Measurements from ENCODE around the gene ANKLE1.
"Not testable (repeated sequence)": the region's sequence is repeated elsewhere in the genome, so short reads cannot be mapped to it uniquely, and the experiment has no call there.

The ANKLE1 gene

DNA sequence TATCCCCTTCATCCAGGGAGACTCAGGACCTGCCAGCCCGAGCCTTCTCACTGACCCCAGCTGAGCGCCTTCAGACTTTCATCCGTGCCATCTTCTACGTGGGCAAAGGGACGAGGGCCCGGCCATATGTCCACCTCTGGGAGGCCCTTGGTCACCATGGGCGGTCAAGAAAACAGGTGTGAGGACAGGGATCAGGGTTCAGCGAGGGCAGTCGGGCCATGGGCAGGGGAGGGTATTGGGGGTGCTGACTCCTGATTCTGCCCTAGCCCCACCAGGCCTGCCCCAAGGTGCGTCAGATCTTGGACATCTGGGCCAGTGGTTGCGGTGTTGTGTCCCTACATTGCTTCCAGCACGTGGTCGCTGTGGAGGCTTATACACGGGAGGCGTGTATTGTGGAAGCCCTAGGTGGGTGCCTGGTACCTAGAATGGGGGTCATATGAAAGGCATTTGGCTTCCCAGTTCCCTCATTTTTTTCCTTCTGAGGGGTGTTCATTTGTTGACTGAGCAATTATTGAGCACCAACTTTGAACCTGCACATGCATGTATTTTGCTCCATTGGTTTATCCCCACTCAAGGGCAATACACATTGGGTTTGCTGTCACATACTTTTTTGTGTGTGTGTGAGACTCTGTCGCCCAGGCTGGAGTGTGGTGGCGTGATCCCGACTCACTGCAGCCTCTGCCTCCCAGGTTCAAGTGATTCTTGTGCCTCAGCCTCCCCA lies 3.9 kb downstream of the ANKLE1 start:
- DNase-seq: no peak

DNA sequence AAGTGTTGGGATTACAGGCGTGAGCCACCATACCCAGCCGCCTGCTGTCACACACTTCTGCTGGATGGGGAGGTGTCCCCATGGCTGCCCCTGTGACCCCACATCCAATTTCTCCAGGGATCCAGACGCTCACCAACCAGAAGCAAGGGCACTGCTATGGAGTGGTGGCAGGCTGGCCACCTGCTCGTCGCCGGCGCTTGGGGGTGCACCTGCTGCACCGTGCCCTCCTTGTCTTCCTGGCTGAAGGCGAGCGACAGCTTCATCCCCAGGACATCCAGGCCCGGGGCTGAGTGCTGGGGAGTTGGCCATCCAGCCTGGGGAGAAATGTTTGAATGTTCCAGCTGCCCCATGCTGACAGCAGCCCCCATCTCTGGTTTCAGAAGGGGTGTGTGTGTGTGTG lies 4.6 kb downstream of the ANKLE1 start:
- no peak for DNase-seq

DNA sequence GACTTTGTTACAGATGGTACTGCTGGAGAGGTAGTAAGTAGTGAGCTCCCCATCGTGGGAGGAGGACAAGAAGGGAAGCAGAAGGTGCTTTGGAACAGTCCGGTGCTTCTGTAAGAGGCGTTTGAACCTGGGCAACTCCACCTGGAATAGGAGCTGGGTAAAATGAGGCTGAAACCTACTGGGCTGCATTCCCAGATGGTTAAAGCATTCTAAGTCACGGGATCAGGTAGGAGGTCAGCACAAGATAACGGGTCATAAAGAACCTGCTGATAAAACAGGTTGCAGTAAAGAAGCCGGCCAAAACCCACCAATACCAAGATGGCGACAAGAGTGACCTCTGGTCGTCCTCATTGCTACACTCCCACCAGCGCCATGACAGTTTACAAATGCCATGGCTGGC lies 5.1 kb downstream of the ANKLE1 start:
- DNase-seq: no peak

DNA sequence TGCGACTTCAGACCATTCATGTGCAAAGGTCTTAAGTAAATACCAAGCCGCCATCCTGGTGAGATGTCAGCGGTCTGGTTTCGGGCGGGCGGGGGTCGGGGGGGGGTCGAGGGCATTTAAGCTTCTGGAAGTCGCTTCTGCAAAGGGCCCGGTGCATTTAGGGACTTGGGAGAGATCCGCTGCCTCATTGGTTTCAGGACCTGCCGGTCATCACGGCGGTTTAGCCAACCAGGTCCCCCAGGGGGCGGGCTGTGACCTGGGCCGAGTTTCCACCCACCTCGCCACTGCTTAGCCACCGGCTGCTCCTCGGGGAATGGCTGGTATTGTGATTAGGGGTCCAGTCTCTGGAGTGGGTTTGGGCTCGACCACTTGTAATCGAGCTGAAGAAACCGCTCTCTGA lies 7.8 kb downstream of the ANKLE1 start:
- DNase-seq: peak; percentile 82

DNA sequence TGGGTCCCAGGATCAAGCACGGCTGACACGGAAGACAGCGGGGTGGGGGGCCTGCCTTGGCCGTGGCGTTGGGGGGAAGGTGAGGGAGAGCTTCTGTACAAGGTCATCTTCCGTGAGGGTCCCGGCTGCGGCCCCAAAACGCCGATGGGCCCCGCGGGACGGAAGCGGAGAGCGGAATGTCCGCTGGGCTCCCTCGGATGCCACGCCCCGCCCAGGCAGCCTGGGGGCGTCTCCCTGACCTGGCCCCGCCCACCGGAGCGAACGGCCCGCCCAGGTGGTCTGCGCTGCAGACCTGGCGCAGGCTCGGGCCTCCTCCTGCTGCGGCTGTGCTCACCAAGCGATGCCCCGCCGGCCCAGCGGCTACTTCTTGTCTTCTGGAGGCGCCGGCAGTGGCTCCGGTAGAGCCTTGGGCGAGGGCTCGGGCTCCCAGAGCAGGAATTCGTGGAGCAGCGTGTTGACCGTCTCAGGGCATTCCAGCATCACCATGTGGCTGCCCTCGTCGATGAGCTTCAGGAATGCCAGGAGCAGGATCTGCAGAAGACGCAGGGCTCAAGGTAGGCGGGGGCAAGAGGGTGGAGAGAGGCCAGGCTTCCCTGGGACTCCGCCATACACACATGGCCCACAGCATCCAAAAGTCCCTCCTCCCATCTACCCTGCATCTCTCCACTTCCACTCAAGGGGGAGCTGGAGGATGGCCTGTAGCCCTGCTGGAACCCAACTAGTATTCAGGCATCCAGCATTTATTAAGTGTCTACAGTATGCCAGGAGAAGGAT lies 10.8 kb downstream of the ANKLE1 start:
- DNase-seq: peak; percentile 87

DNA sequence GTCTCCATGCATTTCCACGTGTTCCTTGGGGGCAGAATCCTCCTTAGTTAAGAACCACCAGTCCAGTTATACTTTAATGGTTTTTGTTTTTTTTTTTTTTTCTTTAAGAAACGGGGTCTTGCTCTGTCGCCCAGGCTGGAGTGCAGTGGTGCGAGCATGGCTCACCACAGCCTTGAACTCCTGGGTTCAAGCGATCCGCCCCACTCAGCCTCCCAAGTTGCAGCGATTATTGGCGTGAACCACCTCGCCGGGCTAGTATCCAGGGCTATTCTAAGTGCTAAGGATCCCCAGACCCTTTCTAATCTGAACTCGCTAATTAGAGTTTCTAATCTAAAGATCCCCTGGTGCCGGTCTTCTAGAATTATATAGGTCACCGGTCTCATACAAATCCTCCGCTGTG lies 11.9 kb downstream of the ANKLE1 start:
- DNase-seq: no peak

DNA sequence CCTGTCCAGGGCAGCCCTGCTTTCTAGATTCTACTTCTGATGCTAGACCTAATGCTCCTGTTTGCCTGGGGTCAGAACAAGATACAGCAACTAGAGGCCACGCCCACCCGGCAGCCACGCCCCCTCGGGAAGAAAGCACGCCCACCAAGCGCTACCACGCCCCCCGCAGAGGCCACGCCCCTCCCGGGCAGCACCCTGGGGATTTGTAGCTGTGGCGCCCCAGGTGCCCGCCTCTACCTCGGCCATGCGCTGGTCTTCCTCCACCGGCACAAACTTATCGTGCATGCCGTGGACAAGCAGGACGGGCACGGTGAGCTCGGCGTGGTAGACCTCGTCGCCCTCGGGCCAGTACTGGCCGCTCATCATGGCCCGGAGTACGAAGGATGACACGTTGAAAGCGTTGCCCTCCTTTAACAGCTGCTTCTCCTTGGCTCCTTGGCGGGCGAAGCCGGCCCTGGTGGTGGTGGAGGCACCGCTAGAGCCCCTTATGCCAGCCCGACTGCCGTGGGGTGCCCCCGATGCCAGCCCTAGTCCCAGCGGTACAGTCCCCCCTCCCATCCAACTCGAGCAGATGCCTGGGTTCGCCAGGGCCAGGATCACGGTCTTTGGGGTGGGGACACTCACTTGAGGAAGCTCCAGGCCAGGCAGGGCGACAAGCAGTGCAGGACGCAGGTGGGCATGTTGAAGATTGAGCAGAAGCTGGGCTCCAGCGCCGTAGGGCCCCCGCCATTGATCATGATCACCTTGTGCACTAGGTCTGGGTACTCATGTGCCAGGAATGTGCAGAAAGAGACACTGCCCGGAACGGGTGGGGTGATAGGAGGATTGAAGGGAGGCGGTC lies 12.6 kb downstream of the ANKLE1 start:
- DNase-seq: peak; percentile 83

DNA sequence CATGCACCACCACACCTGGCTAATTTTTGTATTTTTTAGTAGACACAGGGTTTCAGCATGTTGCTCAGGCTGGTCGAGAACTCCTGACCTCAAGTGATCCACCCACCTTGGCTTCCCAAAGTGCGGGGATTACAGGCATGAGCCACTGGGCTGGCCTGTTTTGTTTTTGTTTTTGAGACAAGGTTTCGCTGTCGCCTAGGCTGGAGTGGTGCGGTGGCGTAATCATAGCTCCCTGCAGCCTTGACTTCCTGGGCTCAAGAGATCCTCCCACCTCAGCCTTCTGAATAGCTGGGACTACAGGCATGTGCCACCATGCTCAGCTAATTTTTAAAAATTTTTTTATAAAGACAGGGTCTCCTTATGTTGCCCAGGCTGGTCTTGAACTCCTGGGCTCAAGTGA lies 13.8 kb downstream of the ANKLE1 start:
- DNase-seq: not testable (repeated sequence)

DNA sequence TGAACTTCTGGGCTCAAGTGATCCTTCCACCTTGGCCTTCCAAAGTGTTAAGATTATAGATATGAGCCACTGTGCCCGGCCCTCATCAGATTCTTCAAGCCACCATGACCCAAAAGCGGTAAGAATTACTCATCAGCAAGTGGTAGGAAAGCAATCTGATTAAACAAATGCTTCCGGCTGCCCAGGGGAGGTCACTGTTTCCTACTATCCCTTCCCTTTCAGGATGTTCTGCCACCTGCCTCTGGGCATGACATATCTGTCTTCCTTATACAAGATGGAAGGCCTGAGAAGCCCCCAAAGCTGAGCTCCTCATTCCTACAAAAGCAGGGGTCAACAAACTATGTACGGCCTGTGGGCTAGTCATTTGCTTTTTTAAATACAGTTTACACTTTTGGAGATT lies 14.6 kb downstream of the ANKLE1 start:
- no peak for DNase-seq

DNA sequence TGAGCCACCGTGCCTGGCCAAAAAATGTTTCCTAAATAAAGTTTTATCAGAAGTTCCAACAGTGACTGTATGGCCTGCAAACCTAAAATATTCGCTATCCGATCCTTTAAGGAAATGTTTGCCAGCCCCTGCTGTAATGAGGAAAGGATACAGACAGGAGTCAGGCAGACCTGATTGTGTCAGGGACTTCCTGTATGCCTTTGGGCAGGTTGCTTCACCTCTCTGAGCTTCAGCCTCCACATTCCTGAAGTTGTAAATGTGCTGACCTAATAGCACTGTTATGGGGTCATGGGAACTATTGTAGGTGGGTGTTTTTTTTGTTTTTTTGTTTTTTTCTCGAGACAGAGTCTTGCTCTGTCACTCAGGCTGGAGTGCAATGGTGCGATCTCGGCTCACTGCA lies 15.3 kb downstream of the ANKLE1 start:
- DNase-seq: no peak

DNA sequence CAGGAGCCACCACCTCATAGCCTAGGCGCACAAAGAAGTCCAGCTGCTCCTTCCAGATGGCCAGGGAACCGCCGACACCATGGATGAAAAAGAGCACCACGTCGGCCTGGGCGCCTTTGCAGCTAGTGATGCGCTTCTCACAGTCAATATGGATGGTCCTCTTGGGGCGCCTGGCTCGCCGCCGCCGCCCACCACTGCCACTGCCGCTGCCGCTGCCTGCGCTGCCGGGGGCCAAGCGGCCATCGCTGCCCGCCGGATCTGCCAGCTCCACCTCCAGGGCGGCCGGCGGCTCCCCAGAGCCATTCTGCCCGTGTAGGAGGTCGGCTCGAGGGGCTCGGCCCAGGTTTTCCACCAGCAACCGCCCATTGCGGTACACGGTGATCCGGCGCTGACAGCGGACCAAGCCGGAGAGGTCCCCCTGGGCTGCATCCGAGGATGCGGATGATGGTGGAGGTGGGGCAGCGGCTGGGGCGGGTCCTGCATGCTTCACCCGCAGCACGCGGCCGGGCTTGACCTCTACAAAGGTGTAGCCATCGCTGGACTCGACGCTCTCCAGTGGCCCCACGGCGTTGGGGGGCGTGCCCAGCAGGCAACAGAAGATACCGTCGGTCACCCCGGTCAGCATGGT lies 19.4 kb downstream of the ANKLE1 start:
- DNase-seq: no peak

DNA sequence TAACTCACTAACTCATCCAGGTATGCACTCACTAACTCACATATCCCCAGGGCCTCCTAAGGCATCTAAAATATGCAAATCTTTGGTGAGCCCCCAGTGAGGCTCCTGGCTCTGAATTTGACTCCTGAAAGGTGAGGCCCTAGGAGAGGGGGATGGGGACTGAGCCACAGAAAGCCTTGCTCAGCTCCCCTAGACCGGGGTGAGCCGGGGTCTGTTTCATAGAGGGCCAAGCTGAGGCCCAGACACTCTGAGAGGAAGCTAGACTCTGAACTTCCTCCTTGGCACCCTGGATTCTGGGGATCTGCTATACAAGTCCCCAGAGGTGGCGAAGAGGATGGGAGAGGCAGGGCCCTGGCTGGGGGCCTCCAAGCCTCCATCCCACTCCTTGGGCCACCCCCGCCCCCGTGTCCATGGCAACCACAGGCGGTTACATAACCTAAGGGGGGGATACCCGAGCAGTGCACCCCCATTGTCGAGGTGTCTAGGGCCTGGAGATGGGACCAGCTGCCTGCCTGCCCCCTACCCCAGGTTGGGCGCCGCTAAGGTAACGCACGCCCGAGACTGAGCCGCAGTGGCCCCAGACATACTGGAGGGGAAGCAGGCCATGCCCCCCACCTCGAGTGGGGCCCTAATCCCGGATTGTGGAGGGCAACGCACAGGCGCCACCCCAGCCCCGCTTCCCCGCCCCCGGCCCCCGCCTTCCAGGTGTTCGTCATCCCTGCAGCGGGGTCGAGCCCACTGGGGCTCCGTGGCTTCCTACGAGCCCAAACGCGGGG lies 20.9 kb downstream of the ANKLE1 start:
- no peak for DNase-seq

DNA sequence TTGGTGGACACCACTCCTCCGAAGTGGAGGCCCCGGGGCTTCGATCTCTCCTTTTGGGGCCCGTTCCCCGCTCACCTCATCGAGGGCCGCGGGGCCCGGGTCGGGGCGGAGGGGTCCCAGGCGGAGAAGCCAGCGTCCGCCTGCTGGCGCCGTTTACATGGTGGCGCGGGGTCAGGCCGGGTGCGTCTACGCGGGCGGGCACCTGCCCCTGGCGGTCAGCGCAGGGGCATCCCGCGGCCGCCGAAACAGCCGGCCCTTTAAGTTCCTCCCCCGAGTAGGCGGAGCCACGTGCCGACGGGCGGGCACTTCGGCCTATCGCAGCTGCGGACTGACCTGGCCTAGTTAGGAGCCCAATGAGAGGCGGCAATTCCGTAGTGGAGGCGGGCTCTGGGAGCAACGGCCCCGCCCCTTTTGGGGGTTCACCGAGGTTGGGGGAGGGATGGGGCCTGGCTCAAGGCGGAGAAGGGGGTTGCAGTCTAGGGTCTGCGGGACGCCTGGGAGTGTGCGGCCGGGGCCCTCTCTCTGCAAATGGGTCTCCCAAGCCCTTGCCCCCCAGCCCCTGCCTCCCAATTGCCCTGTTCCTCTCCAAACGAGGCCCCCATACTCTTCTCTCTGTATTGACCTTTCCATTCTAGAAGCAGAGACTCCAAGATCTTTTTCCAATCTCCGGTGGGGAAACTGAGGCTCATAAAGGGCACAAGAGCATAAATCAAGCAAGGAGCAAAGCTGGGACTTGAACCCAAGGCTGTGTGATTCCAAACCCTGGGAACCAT lies 21.7 kb downstream of the ANKLE1 start, which contains the start of gene ABHD8:
ABHD8 (minus strand) TSS at position 259 of the 773 bp plus-strand sequence. CDS start 1,809 bp downstream, outside the sequence.
- DNase-seq: peak; percentile 97

DNA sequence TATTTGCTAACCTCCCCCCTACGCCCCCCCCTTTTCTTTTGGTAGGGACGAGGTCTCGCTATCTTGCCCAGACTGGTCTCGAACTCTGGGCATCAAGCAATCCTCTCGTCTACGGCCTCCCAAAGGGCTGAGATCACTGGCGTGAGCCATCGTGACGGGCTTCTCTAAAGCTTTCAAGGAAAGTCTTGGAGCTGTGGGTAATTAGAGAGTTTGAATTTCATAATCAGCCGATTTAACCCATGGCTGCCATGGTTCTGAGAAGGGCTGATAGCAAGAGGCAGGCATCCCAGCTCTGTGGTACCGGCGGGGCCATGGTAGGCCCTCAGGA lies 22.2 kb downstream of the ANKLE1 start:
- DNase-seq: no peak

DNA sequence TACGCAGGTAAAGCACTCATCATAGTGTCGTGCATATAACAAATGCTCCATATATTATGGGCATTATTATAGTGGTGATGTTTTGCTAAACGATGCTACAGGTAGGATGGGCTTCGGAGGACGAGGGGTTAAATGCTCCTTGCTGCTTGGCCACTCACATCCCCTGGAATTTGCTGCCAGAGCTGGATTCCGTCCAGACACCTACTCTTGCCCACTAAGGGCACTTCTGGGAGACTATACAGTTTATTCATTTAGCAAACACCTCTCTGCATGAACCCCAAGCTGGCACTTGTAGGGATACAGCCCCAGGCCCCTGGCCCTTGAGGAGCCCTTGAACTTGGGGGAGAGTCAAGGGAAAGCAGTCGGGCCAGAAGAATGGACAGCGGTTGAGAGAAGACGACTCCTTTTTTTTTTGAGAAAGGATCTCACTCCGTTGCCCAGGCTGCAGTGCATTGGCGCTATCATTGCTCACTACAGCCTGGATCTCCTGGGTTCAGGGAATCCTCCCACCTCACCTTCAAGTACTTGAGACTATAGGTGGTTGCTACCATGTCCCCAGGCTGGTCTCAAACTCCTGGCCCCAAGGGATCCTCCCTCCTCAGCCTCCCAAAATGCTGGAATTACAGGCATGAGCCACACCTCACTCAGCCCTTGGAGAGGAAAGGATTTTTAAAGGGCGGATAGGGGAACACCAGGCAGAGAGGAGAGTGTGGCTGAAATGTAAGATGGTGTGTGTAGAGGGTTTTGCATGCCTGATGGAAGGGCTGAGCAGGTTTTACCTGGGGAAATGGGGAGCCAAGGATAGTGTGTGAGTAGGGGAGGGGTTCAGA lies 22.9 kb downstream of the ANKLE1 start:
- DNase-seq: no peak

DNA sequence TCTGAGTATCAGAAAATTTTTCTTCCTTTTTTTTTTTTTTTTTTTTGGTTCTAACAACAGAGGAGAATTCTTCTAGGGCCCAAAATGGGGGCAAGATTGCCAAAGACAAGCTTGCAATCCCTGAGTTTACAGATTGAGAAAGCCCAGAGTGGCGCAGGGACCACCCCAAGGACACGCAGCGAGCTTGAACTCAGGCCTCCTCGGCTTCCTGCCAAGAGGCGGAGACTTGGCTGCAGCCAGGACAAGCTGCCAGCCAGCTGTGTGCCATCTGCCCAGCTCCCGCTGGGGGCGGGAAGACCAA lies 23.5 kb downstream of the ANKLE1 start:
- no peak for DNase-seq

DNA sequence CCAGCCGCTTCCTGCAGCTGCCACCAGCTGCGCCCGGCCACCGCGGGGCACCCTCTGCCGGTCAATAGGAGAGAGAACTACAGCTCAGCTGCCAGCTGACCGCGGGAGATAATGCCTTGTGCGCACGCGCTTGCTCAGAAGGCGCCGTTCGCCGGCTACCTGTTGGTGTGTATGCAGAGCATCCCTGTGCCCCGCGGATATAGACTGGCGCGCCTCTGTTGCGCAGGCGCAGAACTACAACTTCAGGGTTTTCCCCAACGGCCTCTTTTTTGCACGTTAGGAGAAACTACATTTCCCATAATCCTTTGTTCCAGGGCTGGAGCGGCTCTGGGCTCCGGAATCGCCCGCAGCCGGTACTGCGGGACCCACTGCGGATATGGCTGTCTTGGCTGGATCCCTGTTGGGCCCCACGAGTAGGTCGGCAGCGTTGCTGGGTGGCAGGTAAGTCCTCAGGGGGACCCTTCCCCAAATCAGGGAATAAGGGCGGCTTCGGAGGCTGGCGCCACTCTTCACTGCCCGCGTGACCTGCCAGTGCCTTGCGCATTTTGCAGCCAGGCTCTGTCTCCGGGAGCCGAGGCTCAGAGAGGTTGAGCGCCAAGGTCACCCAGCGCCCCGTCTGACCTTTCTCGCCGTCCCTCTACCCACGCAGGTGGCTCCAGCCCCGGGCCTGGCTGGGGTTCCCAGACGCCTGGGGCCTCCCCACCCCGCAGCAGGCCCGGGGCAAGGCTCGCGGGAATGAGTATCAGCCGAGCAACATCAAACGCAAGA lies 24.0 kb downstream of the ANKLE1 start, which contains the start of gene MRPL34:
MRPL34 (plus strand) TSS at position 356 of the 768 bp plus-strand sequence; CDS start at position 377, 21 bp downstream.
- peak; percentile 97 for DNase-seq

DNA sequence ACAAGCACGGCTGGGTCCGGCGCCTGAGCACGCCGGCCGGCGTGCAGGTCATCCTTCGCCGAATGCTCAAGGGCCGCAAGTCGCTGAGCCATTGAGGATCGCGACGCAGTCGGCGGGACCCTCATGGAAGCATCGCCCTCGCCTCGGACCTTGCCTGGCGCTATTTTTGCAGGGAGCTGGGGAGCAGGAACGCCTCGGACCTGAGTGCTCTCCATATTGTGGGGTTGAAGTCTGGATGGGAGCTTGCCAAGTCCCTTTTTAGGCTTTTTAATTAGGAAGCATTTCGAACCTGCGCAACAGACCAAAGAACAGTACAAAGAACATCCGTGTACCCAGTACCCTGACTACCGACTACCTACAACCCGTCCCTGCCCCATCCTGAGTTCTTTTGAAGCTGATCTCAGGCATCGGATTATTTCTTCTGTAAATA lies 24.6 kb downstream of the ANKLE1 start:
- DNase-seq: no peak

DNA sequence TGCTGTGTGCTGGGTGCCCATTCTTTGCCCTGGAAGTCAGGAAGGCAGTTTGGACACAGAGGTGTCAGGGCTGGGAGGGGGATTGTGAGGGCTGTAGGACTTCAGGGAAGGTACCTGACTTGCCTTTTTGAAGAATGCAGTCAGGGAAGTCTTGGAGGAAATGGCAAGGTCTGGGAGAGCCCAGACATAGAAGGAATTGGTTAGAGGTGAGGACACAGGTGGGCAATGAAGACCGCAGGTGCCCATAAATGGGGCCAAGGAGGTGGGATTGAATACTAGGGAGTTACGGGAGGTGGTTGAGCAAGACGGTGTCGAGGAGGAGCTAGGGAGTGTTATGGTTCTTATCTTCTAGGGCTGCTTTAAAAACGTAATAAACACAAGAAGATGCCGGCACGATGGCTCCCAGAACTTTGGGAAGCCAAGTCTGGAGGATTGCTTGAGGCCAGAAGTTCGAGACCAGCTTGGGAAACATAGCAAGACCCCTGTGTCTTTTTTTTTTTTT lies 26.2 kb downstream of the ANKLE1 start:
- no peak for DNase-seq
